GM12872 (cell line): ENCODE results near the gene ZPBP2.
A peak's percentile ranks its signal among the peaks of the same experiment; 100 is the strongest.

Source experiments
- CTCF ChIP-seq: IDR thresholded peaks from 3 replicates; pipeline ENCODE4 v1.5.1; 2011; ENCODE audit warnings: low read depth, mild to moderate bottlenecking, low read length, moderate library complexity; ENCODE audit not compliant: insufficient read depth

The ZPBP2 gene

GRCh38 chr17:39863244-39863917, 4.6 kb upstream of the ZPBP2 start:
- TF ChIP-seq CTCF, result no peak

- TF ChIP-seq CTCF, result peak; percentile 49
These were observed 3.9 kb upstream of the ZPBP2 start, which contains the start of gene IKZF3 for GRCh38 chr17:39863918-39864746. Gene IKZF3 (minus strand): TSS chr17:39864312. CDS start chr17:39864126, 186 bp downstream.

- no peak for TF ChIP-seq CTCF
These were observed 1.8 kb upstream of the ZPBP2 start for GRCh38 chr17:39866013-39866730.

- no peak for TF ChIP-seq CTCF
These were observed 720 bp upstream of the ZPBP2 start for GRCh38 chr17:39867084-39867879.

GRCh38 chr17:39868554-39868942, 546 bp downstream of the ZPBP2 start:
- no peak for TF ChIP-seq CTCF

- no peak for TF ChIP-seq CTCF
These were observed 2.8 kb downstream of the ZPBP2 start for GRCh38 chr17:39870776-39871175.

- TF ChIP-seq CTCF, result no peak
These were observed 3.8 kb downstream of the ZPBP2 start for GRCh38 chr17:39871801-39872200.
